Loucy (cell line): ENCODE data around the gene HIPK1.

Source experiments
- H2AFZ ChIP-seq: fragments of 200-600 bp; sonication (generic); 2 replicates; pipeline ENCODE4 v1.6.0; 2016; ENCODE audit warnings: antibody characterized with exemption, mild to moderate bottlenecking, low read length, moderate library complexity
- H3F3A ChIP-seq: fragments of 200-600 bp; 2 replicates; pipeline ENCODE4 v1.6.0; 2016; ENCODE audit warnings: antibody characterized with exemption, low read depth, mild to moderate bottlenecking
- H3K27me3 ChIP-seq: fragments of 200-600 bp; sonication (generic); 2 replicates; pipeline ENCODE4 v1.6.1; 2014; ENCODE audit warnings: low read length, mild to moderate bottlenecking; ENCODE audit not compliant: insufficient read depth, poor library complexity, severe bottlenecking
- H3K36me3 ChIP-seq: fragments of 200-600 bp; sonication (generic); 2 replicates; pipeline ENCODE4 v1.6.1; 2016; ENCODE audit warnings: low read length; ENCODE audit not compliant: insufficient read depth
- H3K4me1 ChIP-seq: fragments of 200-600 bp; sonication (generic); 2 replicates; pipeline ENCODE4 v1.5.1; 2014; ENCODE audit warnings: low read length, mild to moderate bottlenecking; ENCODE audit not compliant: insufficient read depth, poor library complexity, severe bottlenecking
- H3K4me2 ChIP-seq: fragments of 200-600 bp; sonication (generic); 2 replicates; pipeline ENCODE4 v1.6.0; 2014; ENCODE audit warnings: antibody characterized with exemption, low read length, low read depth, mild to moderate bottlenecking; ENCODE audit not compliant: poor library complexity, severe bottlenecking
- H3K4me3 ChIP-seq: fragments of 200-600 bp; sonication (generic); 2 replicates; pipeline ENCODE4 v1.5.1; 2014; ENCODE audit warnings: low read length, mild to moderate bottlenecking, mixed read lengths; ENCODE audit not compliant: poor library complexity, severe bottlenecking
- H3K79me2 ChIP-seq: fragments of 200-600 bp; sonication (generic); 2 replicates; pipeline ENCODE4 v1.6.1; 2014; ENCODE audit warnings: low read length; ENCODE audit not compliant: insufficient read depth
- H3K9ac ChIP-seq: fragments of 200-600 bp; sonication (generic); 2 replicates; pipeline ENCODE4 v1.6.0; 2014; ENCODE audit warnings: mild to moderate bottlenecking, low read depth, low read length, moderate library complexity; ENCODE audit not compliant: poor library complexity, severe bottlenecking
- H3K9me2 ChIP-seq: fragments of 200-600 bp; sonication (generic); replicated peaks from 2 replicates; pipeline ENCODE4 v1.6.1; 2016; ENCODE audit warnings: low read depth, low read length, mixed read lengths
- H3K9me3 ChIP-seq: fragments of 200-600 bp; sonication (generic); 2 replicates; pipeline ENCODE4 v1.6.1; 2014; ENCODE audit warnings: mild to moderate bottlenecking, antibody characterized with exemption, low read length, low read depth; ENCODE audit not compliant: insufficient read depth
- H4K20me1 ChIP-seq: fragments of 200-600 bp; sonication (generic); 2 replicates; pipeline ENCODE4 v1.6.0; 2014; ENCODE audit warnings: antibody characterized with exemption, low read length, mild to moderate bottlenecking; ENCODE audit not compliant: insufficient read depth, poor library complexity, severe bottlenecking
- CTCF ChIP-seq: fragments of 200-600 bp; sonication (generic); conservative IDR thresholded peaks from 2 replicates; pipeline ENCODE4 v1.5.1; 2014; ENCODE audit warnings: mild to moderate bottlenecking, antibody characterized with exemption, low read length
- EZH2phosphoT487 ChIP-seq: fragments of 200-600 bp; IDR thresholded peaks from 2 replicates; pipeline ENCODE4 v1.6.1; 2018; ENCODE audit warnings: antibody characterized with exemption, mild to moderate bottlenecking, moderate library complexity, borderline replicate concordance

Gene HIPK1

DNA sequence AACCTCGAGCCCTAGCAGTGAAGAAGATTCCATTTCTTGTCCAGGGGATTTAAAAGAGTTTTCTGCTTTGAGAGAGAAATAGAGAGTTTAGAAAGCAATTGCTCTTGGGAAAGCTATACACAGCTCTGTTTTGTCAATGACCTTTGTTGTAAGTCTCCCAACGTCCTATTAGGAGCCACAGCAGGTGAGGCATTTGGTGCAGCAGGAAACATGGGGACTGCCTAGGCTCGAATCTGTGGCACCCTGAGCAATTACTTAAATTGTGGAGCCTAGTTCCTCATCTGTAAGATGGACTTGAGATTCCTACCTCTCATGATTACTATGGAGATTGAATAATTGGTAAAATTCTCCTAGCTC lies 15.8 kb upstream of the HIPK1 start:
- H3K36me3 ChIP-seq: peaks cover 21% of the 10 kb centered on the region; the same call in 1 of the 2 replicates
- TF ChIP-seq EZH2phosphoT487: no peak
- no peak for TF ChIP-seq CTCF
- no peak overlapping the region for H2AFZ ChIP-seq

DNA sequence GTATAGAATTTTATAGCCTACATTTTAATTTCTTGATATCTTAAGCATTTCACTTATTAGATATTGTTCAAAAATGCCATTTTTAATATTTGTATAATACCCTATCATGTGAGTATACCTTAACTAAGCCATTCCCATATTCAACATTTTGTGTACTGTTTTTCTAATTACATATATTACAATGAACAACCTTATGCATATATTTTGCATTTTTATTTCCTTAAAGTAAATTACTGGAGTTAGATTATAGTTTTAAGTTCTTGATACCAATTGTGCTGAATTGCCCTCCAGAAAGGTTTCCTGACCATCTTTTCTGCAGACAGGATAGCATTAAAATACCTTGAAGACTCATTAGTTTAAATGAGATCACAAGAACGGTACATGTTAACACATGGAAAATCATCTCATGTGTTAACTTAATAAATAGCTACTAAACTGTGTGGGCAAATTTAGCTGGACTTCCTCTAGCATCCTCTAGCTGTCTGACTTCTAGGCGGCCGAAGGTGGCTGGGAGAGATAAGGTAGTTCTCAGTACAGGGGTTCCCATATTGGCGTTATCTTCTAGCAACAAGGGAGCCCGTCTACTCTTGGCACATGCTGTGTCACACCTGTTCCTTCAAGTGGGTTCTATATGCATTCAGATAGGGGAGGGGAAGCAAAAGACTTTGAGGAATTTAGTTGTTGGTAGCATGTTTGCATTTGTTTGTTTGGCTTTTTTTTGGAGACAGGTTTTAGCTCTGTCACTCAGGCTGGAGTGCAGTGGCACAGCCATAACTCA lies 15.0 kb upstream of the HIPK1 start:
- peaks cover 4% of the 10 kb centered on the region for H3K4me1 ChIP-seq
- peaks cover 21% of the 10 kb centered on the region; the same call in 1 of the 2 replicates for H3K36me3 ChIP-seq
- H3K9me3 ChIP-seq: no peaks in the 10 kb centered on the region
- H3K79me2 ChIP-seq: peaks cover 17% of the 10 kb centered on the region; the same call in 1 of the 2 replicates
- H3K9me2 ChIP-seq: no peaks in the 10 kb centered on the region
- peaks cover 2% of the 10 kb centered on the region for H4K20me1 ChIP-seq
- H2AFZ ChIP-seq: no peak overlapping the region
- H3K27me3 ChIP-seq: no peaks in the 10 kb centered on the region
- H3K4me2 ChIP-seq: no peak overlapping the region
- H3F3A ChIP-seq: no peaks in the 10 kb centered on the region
- no peak for TF ChIP-seq CTCF
- no peak overlapping the region for H3K9ac ChIP-seq
- no peak overlapping the region for H3K4me3 ChIP-seq

More for the DNA sequence above, 15.8 kb upstream of the HIPK1 start:
- Histone ChIP-seq H3K4me3 (no peak overlapping the region), H3F3A (no peaks in the 10 kb centered on the region), H3K9me2 (no peaks in the 10 kb centered on the region), H3K79me2 (peaks cover 19% of the 10 kb centered on the region; the same call in 1 of the 2 replicates), H3K9ac (no peak overlapping the region), H3K9me3 (no peaks in the 10 kb centered on the region), H3K4me1 (peaks cover 6% of the 10 kb centered on the region), H3K27me3 (no peaks in the 10 kb centered on the region), H3K4me2 (no peak overlapping the region), H4K20me1 (peaks cover 2% of the 10 kb centered on the region)

- Histone ChIP-seq H3K9ac (no peak overlapping the region), H3K4me2 (no peak overlapping the region), H3K9me2 (no peaks in the 10 kb centered on the region), H4K20me1 (no peaks in the 10 kb centered on the region), H3K4me1 (no peaks in the 10 kb centered on the region), H3K27me3 (no peaks in the 10 kb centered on the region), H3K9me3 (no peaks in the 10 kb centered on the region), H3K36me3 (peaks cover 8% of the 10 kb centered on the region; the same call in 1 of the 2 replicates), H3K4me3 (no peak overlapping the region), H2AFZ (no peak overlapping the region), H3F3A (no peaks in the 10 kb centered on the region), H3K79me2 (no peaks in the 10 kb centered on the region)
- TF ChIP-seq CTCF (no peak), EZH2phosphoT487 (no peak)
These were observed 12.2 kb upstream of the HIPK1 start for GRCh38 chr1:113916974-113917373.
